Endothelial cell of umbilical vein (primary cell): ENCODE results near the gene CDT1. TPM values are rescaled to one million over a fixed set of nuclear protein-coding genes. Genes with fewer than 3 reads are reported as not detected.

ENCODE experiments used
- BruUV-seq: library from RNA; stranded (reverse); fragments of 400-500 nt; replicated peaks from 2 replicates; lab custom pipeline; 2021; lab: Mats Ljungman, UMichigan
- CTCF ChIA-PET: fragments of 300-600, 350-600 bp; sonication (Branson Sonifier 250); formaldehyde crosslinking; loops from one replicate; lab custom pipeline; 2021; ENCODE audit warnings: antibody characterized with exemption, inconsistent platforms; lab: Charles Lee
- POLR2A ChIA-PET: fragments of 300-600, 350-600 bp; sonication (Branson Sonifier 250); formaldehyde crosslinking; loops from one replicate; lab custom pipeline; 2021; ENCODE audit warnings: antibody characterized with exemption, inconsistent platforms; lab: Charles Lee
- DNase-seq: peaks from one replicate; pipeline ENCODE4 v3.0.0-alpha.2; 2011; ENCODE audit warnings: low read depth, low spot score
- FAIRE-seq: peaks from 2 replicates; lab custom pipeline; 2011; peaks lifted over from hg19 to GRCh38; lab: Jason Lieb, UNC
- H2AFZ ChIP-seq: 2 replicates; pipeline ENCODE4 v1.6.0; 2012; ENCODE audit warnings: low read depth, low read length, control low read depth, inconsistent platforms
- H3K27ac ChIP-seq: 2 replicates; pipeline ENCODE4 v1.5.1; 2011; ENCODE audit warnings: low read depth, mild to moderate bottlenecking, control low read depth, low read length, moderate library complexity; ENCODE audit not compliant: insufficient read depth
- H3K27me3 ChIP-seq, 2 experiments: 2 replicates each; pipeline versions ENCODE4 v1.6.0 to v1.6.1; 2011; ENCODE audit warnings: low read length in 2 of 2, mixed read lengths in 1 of 2; ENCODE audit not compliant: control insufficient read depth in 2 of 2, insufficient read depth in 2 of 2
- H3K36me3 ChIP-seq, 2 experiments: 2 replicates in 1 of 2; 3 replicates in 1 of 2; pipeline ENCODE4 v1.5.1; 2011; ENCODE audit warnings: low read length in 2 of 2, mild to moderate bottlenecking in 1 of 2, moderate library complexity in 1 of 2; ENCODE audit not compliant: control insufficient read depth in 2 of 2, insufficient read depth in 2 of 2; ENCODE audit errors: extremely low read depth in 1 of 2
- H3K4me1 ChIP-seq: 3 replicates; pipeline ENCODE4 v1.5.1; 2011; ENCODE audit warnings: mild to moderate bottlenecking, low read length; ENCODE audit not compliant: control insufficient read depth, insufficient read depth; ENCODE audit errors: extremely low read depth
- H3K4me2 ChIP-seq: 2 replicates; pipeline ENCODE4 v1.6.1; 2011; ENCODE audit warnings: low read length, control low read depth, mixed read lengths; ENCODE audit not compliant: insufficient read depth
- H3K4me3 ChIP-seq, 3 experiments: fragments of 200-600 bp in 1 of 3; sonication (generic), shearing (Covaris generic) in 1 of 3; replicated peaks in 1 of 3; 2 replicates each; pipeline ENCODE4 v1.5.1; 2011 to 2016; ENCODE audit warnings: control low read depth in 3 of 3, low read length in 3 of 3, mild to moderate bottlenecking in 2 of 3, inconsistent platforms in 1 of 3, low read depth in 1 of 3, moderate library complexity in 1 of 3; ENCODE audit not compliant: insufficient read depth in 1 of 3
- H3K79me2 ChIP-seq: 2 replicates; pipeline ENCODE4 v1.6.0; 2012; ENCODE audit warnings: low read length, inconsistent platforms; ENCODE audit not compliant: control insufficient read depth, insufficient read depth
- H3K9ac ChIP-seq: replicated peaks from 2 replicates; pipeline ENCODE3; 2011; ENCODE audit warnings: low read length, control low read depth; ENCODE audit not compliant: insufficient read depth; ENCODE audit errors: extremely low read depth
- H3K9me1 ChIP-seq: replicated peaks from 3 replicates; pipeline ENCODE4 v1.6.0; 2011; ENCODE audit warnings: mild to moderate bottlenecking, low read length; ENCODE audit not compliant: control insufficient read depth, insufficient read depth; ENCODE audit errors: extremely low read depth
- H3K9me3 ChIP-seq: replicated peaks from 2 replicates; pipeline ENCODE4 v1.5.1; 2012; ENCODE audit warnings: low read length, inconsistent platforms; ENCODE audit not compliant: control insufficient read depth, insufficient read depth
- H4K20me1 ChIP-seq: replicated peaks from 2 replicates; pipeline ENCODE3; 2011; ENCODE audit warnings: mild to moderate bottlenecking, low read length; ENCODE audit not compliant: control insufficient read depth, insufficient read depth; ENCODE audit errors: extremely low read depth
- EZH2 ChIP-seq: IDR thresholded peaks from 2 replicates; pipeline ENCODE4 v1.6.1; 2012; ENCODE audit warnings: borderline replicate concordance, low read depth, mild to moderate bottlenecking, moderate library complexity, low read length, inconsistent platforms; ENCODE audit not compliant: severe bottlenecking
- FOS ChIP-seq: IDR thresholded peaks from 2 replicates; pipeline ENCODE4 v1.6.1; 2011; ENCODE audit warnings: mild to moderate bottlenecking, low read length, moderate library complexity, borderline replicate concordance; ENCODE audit not compliant: insufficient read depth
- GATA2 ChIP-seq: IDR thresholded peaks from 2 replicates; pipeline ENCODE4 v1.7.0; 2011; ENCODE audit warnings: low read depth, mild to moderate bottlenecking, moderate library complexity, mixed read lengths, low read length; ENCODE audit not compliant: insufficient read length, insufficient read depth
- JUN ChIP-seq: IDR thresholded peaks from 2 replicates; pipeline ENCODE4 v1.6.1; 2011; ENCODE audit warnings: borderline replicate concordance, low read depth; ENCODE audit not compliant: insufficient read length, insufficient read depth
- MYC ChIP-seq: IDR thresholded peaks from one replicate; pipeline ENCODE4 v1.6.1; 2011; ENCODE audit warnings: mild to moderate bottlenecking, low read depth, low read length
- POLR2A ChIP-seq: IDR thresholded peaks from 2 replicates; pipeline ENCODE4 v1.6.1; 2012; ENCODE audit warnings: low read depth, mild to moderate bottlenecking, control low read depth, low read length
- POLR2AphosphoS5 ChIP-seq: IDR thresholded peaks from 2 replicates; pipeline ENCODE4 v1.6.1; 2012; ENCODE audit warnings: low read depth, mild to moderate bottlenecking, control low read depth, low read length, moderate library complexity; ENCODE audit not compliant: insufficient read depth
- dilution Hi-C: fragments of 300-500 bp; cut with MboI; formaldehyde crosslinking; loops from one replicate; pipeline ENCODE4 v1.15.0; 2019; ENCODE audit warnings: low sequenced_read_pairs; ENCODE audit not compliant: extremely low pct_ligation_motif_present
- intact Hi-C: fragments of 100-400 bp; cut with micrococcal nuclease; formaldehyde crosslinking; loops from one replicate; pipeline ENCODE4 v1.10.0; 2022
- polyA plus RNA-seq, 4 experiments: library from polyadenylated mRNA; depleted of rRNA in 3 of 4; stranded (reverse) in 3 of 4; unstranded in 1 of 4; fragments of >200 nt; gene quantifications; 2 replicates each; pipeline versions ENCODE4 v1.2.1 to v1.2.3, GENCODE V29; 2011 to 2012; ENCODE audit warnings: missing spikeins in 1 of 4
- total RNA-seq: library from RNA; stranded (reverse); gene quantifications from 2 replicates; pipeline ENCODE4 v1.2.3, GENCODE V29; 2021
- TF ChIP-seq, protein P1 (sequence below): IDR thresholded peaks from 2 replicates; pipeline ENCODE4 v1.6.1; 2011; ENCODE audit not compliant: insufficient read depth, insufficient read length
- TF ChIP-seq, protein P2 (sequence below), 2 donors: IDR thresholded peaks; 1 replicate in 1 of 2; 2 replicates in 1 of 2; pipeline ENCODE4 v1.5.1; 2011; ENCODE audit warnings: low read length in 2 of 2, mild to moderate bottlenecking in 2 of 2, moderate library complexity in 2 of 2, control low read depth in 1 of 2, inconsistent platforms in 1 of 2, low read depth in 1 of 2; ENCODE audit not compliant: insufficient read depth in 1 of 2; ENCODE audit errors: extremely low read depth in 1 of 2

CDT1 gene
- total and polyA plus RNA-seq, 2 donors (not counting 3 experiments of a cell fraction or from before 2014, with no cell fraction given): 15.6 to 30.6 TPM

DNA sequence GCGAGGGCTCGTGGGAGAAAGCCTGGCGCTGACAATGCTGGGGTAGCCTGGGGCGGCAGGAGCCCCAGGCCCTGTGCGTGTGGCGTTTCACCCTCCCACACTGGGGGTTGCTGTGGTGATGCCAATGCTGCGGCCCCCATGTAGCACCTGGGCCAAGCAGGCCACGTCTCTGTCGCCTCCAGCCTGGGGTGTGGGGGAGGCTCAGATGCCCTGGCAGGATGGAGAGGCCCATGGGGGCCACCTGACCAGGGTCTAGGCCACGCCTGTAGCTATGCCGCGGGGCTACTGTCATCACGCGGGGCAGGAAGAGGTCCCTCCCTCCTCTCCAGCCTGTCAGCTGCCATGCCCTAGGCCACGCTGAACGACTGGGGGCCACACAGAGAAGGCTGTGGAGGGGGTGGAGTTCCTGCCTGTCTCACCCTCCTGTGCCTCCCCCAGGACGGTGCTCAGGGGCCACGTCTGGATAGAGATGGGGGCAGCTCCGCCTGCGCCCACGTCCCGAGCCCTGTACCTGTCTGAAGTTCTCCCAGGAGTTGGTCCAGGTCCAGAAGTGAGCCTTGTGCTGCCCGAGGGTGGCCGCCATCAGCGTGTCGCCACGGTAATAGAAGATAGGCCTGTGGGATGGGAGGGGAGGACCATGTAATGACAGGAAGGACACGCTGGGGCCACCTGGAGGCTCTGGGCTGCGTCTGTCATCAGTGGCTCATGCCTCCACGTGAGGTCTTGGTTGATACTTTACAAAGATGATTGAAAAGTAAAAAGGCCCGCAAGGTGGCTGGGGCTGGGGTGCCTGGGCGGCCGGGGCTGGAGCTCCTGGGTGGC is 20.9 kb downstream of the CDT1 start:
- no peak overlapping the region for H3K9ac ChIP-seq
- no peak overlapping the region for H3K4me2 ChIP-seq
- ChIA-PET POLR2A (no interaction called here), CTCF (no interaction called here)
- dilution Hi-C loops (no loop called here), intact Hi-C loops (loop anchor here (2.0 kb wide), 1 partner anchor 20 kb away; no protein-coding TSS in a partner anchor)
- FAIRE-seq: no peak
- H3K27me3 ChIP-seq: no peaks in the 10 kb centered on the region
- no peaks in the 10 kb centered on the region for H3K9me3 ChIP-seq
- no TSS peak for BruUV-seq
- H3K27ac ChIP-seq: no peak overlapping the region
- H3K4me3 ChIP-seq: no peak overlapping the region
- no peak for TF ChIP-seq POLR2AphosphoS5
- no peak for TF ChIP-seq JUN
- no peak for TF ChIP-seq POLR2A
- TF ChIP-seq, protein P1, sequence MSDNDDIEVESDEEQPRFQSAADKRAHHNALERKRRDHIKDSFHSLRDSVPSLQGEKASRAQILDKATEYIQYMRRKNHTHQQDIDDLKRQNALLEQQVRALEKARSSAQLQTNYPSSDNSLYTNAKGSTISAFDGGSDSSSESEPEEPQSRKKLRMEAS: no peak
- no peak for TF ChIP-seq FOS
- no peak for TF ChIP-seq GATA2
- TF ChIP-seq EZH2: no peak
- TF ChIP-seq MYC: no peak
- TF ChIP-seq, protein P2, sequence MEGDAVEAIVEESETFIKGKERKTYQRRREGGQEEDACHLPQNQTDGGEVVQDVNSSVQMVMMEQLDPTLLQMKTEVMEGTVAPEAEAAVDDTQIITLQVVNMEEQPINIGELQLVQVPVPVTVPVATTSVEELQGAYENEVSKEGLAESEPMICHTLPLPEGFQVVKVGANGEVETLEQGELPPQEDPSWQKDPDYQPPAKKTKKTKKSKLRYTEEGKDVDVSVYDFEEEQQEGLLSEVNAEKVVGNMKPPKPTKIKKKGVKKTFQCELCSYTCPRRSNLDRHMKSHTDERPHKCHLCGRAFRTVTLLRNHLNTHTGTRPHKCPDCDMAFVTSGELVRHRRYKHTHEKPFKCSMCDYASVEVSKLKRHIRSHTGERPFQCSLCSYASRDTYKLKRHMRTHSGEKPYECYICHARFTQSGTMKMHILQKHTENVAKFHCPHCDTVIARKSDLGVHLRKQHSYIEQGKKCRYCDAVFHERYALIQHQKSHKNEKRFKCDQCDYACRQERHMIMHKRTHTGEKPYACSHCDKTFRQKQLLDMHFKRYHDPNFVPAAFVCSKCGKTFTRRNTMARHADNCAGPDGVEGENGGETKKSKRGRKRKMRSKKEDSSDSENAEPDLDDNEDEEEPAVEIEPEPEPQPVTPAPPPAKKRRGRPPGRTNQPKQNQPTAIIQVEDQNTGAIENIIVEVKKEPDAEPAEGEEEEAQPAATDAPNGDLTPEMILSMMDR (IDR thresholded peaks at IDR 0.05; ENCODE audit: extremely low read depth in 1 of 2, insufficient read depth in 1 of 2, low read depth in 1 of 2, low read length in 2 of 2): no peak
- no peaks in the 10 kb centered on the region for H4K20me1 ChIP-seq
- H2AFZ ChIP-seq: no peak overlapping the region
- H3K9me1 ChIP-seq: no peaks in the 10 kb centered on the region
- H3K4me1 ChIP-seq: no peaks in the 10 kb centered on the region
- no peaks in the 10 kb centered on the region for H3K79me2 ChIP-seq
- peaks cover 0 to 3% of the 10 kb centered on the region in 2 experiments for H3K36me3 ChIP-seq
- DNase-seq: no peak
